Putamen (tissue), 1 donor: ENCODE data around the gene BUD13.
A peak's percentile ranks its signal among the peaks of the same experiment; 100 is the strongest.

Experiments used
- DNase-seq: peaks from one replicate; pipeline ENCODE4 v3.0.0-alpha.2; 2016; ENCODE audit warnings: low spot score

Gene BUD13

GRCh38 chr11:116716621-116717020, 56.2 kb downstream of the BUD13 start:
- no peak for DNase-seq

GRCh38 chr11:116715383-116715782, 57.4 kb downstream of the BUD13 start:
- DNase-seq = no peak

DNA sequence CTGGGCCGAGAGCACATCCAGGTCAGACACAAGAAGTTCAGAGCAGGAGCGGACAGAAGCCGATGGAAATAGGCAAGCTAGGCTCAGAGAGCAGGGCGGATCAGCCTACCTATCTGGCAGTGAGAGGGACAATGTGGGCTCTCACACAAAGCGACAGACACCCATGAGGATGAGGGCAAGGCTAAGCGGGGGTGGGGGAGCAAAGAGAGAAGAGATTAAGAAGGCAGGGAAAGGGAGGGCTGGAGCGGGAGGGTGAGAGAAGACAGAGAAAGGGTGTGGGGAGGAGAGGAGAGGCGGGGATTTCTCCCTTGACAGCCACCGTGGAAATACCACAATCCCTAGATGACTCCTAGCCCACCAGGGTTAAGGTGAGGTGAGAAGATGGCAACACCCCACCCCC, 57.9 kb downstream of the BUD13 start:
- no peak for DNase-seq

DNA sequence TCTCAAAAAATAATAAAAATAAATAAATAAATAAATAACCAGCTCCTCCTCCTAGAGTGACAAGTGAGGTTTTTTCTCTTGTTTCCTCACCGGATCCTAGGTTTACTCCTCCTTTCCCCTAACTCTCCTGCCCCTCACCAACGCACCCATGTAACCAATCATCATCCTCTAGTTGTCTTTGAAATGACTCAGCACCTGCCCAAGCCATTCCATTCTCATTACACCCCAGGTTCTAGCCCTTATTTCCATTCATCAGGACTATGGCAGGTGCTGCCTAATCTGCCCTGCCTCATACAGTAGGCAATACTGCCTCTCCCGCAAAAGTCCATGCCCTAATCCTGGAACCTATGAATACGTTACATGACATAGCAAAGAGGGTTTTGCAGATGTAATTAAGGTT, 60.4 kb downstream of the BUD13 start:
- no peak for DNase-seq

DNA sequence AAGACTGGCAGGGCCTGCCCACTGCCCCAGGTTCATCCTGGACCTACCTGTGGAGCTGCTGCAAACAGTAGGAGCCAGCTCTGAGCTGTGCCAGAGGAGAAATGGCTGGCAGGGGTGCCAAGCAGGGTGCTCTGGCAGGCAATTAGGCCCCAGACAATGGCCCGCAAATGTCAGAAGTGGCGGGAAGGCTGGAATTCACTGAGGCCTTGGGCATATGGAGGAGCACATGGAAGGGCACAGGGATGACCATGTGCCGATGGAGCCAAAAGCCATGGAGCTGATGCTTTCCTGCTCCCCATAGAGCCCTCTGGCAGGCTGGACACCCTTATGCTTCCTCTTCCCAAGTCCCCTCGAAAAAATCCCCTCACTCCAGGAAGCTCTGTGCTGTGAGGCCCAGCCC, 62.0 kb downstream of the BUD13 start:
- no peak for DNase-seq

GRCh38 chr11:116710001-116710674, 62.6 kb downstream of the BUD13 start:
- DNase-seq = no peak

- DNase-seq = no peak
These were observed 65.0 kb downstream of the BUD13 start for GRCh38 chr11:116707746-116708145.

- no peak for DNase-seq
These were observed 65.6 kb downstream of the BUD13 start for GRCh38 chr11:116707161-116707629.

GRCh38 chr11:116703421-116703820, 69.4 kb downstream of the BUD13 start:
- DNase-seq = peak; percentile 36

DNA sequence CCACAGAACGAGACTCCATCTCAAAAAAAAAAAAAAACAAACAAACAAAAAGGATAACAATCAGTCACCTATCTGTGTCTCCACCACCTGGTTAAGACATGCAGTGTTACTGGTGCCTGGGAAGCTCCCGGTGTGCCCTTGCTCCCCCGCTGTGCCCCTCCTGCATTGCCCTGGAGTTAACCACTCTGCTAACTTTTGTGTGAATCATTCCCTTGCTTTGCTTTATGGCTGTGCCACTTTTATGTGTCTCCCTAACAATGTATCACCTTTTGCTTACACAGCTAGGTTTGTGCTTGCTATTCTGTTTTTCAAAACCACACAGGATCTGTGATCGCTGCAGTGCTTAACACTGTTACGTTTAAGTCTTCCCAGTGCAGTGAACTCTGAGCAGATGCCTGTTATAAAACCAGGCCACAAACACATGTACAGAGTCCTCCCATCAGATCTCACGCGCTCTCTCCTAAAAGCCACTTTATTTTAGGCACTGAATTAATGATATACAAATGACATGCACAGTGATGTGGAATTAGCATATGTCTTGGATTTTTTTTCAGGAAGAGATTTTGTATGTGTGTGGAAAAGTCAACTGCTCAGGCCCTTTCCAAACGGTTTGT, 69.9 kb downstream of the BUD13 start:
- DNase-seq = peak; percentile 66

DNA sequence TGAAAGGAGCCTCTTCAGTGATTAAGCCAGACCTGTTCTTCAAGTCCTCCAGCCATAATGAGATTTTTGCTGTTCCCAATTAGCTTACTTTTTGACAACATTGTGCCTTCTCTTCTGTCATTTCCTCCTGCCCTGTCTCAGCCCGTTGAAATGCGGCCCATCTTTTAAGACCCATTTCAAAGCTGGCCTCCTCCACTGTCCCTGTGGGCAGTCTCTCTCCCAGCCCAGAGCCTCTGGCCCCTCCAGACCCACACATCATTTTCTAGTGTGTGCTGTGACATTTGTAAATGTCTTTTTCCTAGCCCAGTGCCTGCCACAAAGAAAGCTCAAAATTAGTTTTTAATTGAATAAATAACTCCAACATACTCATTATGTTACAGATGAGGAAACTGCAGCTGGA, 70.9 kb downstream of the BUD13 start:
- DNase-seq = no peak

DNA sequence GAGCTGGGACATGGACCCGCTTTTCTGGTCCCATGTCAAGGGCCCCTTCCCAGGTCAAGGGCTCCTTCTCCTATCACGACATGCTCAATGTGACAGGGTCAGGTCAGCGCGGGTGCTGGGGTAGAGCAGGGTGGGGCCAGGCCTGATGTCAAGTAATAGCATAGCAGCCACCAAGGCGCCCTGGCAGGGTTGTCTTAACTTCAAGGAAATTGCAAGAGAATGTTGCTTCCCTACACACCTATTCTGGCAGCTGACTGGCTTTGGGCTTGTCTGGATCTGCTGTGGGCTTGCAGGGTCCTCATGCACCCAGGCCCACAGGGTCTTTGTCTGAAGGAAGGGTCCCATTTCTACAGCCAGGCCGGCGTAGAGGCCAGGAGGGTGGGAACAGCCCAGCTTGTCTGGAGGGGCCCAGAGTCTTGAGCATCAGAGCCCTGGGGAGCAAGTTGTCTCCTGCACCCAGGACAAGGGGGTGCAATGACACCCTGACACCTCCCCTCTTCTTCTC, 71.4 kb downstream of the BUD13 start:
- DNase-seq = no peak

- no peak for DNase-seq
These were observed 72.1 kb downstream of the BUD13 start for GRCh38 chr11:116700586-116701220.
